LHCN-M2 (cell line): ENCODE measurements around the gene ZNF536. TPM values are rescaled to one million over a fixed set of nuclear protein-coding genes. Genes with fewer than 3 reads are reported as not detected.
"Not testable (repeated sequence)": the region's sequence is repeated elsewhere in the genome, so short reads cannot be mapped to it uniquely, and the experiment has no call there.

ENCODE experiments used
- DNase-seq: peaks from one replicate; pipeline ENCODE4 v3.0.0-alpha.2; 2012; ENCODE audit warnings: low read depth
- total RNA-seq: library from RNA; depleted of rRNA; stranded (reverse); fragments of >200 nt; gene quantifications from 2 replicates; pipeline ENCODE4 v1.2.3, GENCODE V29; 2014

ZNF536 gene
- total RNA-seq, 1 experiment from 2014 or later = not detected

DNA sequence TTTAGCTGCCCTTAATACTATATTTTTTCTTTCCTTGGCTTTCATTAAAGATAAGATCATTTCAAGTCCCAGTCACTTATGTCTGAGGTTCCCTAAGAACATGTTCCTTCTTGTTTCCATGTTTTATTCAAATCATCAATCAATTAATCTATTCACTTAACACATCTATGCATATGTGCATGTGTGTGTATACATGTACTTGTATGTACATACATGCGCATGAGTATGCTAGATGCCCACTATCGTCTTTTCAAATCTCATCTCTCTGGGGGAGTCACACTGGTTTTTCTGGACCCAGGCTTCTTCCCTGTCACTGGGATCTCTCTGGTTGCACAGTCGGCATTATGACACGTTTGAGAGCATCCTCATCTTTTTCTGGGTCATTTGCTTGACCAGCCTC, 108.9 kb downstream of the ZNF536 start:
- DNase-seq = no peak

DNA sequence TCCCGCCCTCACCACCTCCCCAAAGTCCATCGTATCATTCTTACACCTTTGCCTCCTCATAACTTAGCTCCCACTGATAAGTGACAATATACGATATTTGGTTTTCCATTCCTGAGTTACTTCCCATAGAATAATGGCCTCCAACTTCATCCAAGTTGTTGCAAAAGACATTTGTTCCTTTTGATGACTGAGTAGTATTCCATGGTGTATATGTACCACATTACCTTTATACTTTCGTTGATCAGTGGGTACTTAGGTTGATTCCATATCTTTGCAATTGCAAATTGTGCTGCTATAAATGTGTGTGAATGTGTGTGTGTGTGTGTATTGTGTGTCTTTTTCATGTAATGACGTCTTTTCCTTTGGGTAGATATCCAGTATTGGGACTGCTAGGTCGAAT, 109.6 kb downstream of the ZNF536 start:
- no peak for DNase-seq

GRCh38 chr19:30482956-30483355, 110.8 kb downstream of the ZNF536 start:
- DNase-seq = no peak

DNA sequence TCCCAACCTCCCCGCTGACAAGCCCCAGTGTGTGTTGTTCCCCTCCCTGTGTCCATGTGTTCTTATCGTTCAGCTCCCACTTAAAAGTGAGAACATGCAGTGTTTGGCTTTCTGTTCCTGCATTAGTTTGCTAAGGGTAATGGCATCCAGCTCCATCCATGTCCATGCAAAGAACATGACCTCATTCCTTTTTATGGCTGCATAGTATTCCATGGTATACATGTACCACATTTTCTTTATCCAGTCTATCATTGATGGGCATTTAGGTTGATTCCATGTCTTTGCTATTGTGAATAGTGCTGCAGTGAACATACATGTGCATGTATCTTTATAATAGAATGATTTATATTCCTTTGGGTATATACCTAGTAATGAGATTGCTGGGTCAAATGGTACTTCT, 114.1 kb downstream of the ZNF536 start:
- DNase-seq = not testable (repeated sequence)

DNA sequence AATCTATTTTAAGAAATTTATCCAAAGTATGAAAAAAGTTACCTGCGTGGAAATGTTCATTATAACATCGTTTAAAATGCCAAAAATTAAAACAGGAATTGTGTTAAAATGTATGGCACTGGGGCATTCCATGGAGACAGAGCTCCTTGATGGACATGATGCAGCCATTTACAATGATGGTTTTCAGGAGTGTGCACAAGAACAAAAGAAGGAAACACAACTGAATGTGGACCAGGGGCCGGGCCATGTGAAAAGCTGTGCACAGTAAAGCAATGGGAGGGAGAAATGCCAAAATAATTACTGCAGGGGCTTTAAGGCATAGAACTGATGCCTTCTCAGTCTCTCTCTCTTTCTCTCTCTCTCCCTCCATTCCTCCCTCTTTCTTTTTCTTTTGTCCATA, 115.0 kb downstream of the ZNF536 start:
- DNase-seq = no peak

- DNase-seq = no peak
Observed at GRCh38 chr19:30488191-30488590, 116.0 kb downstream of the ZNF536 start.

DNA sequence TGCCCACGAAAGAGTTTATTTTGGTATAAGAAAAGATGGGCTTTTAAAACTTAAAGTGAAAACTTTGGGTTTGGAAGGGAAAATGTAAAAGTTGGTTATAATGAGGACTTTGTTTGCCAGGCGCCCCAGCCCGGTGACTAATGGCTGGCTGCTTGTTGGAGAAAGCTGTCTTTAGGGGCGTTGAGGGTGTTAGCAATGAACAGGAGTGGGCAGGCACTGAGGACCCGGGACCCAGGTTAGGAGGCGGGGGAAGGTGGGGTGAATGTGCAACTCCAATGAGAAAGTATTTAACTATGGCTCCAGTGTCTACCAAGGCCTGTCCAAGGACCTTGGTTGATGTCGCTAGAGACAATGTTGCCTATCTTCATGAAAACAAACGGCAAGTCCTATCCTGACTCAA, 118.6 kb downstream of the ZNF536 start:
- no peak for DNase-seq

DNA sequence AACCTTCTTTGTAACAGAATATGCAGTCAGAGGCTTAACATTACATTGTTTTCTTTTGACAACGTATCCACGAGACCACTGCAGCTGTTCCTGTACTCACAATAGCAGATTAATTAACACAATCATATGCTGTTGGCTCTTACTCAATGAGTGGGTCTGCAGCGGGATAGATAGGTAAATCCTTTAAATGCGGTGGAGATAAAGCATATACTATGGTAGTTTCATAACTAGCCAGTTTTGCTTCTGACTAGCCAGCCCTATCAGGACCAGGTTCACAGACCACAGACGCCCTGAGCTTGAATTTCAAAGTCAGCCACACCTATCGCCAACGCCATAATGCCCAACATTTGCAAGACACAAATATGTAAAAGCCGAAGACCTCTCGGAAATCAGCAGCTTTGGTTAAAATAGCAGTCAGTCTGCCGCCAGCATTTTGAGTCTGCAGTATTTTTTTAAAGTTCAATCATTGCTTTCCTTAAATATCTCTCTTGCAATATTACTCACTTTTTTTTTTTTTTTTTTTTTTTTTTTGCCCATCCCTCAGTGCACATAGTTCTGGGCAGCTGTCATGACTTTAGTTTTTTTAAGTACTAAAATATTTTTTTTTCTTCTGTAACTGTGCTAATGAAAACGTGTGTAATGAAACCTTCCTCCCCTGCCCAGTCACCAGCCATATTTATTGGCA, 120.5 kb downstream of the ZNF536 start:
- DNase-seq = no peak

- DNase-seq = no peak
Observed at GRCh38 chr19:30497034-30497433, 124.8 kb downstream of the ZNF536 start.

GRCh38 chr19:30498085-30498484, 125.9 kb downstream of the ZNF536 start:
- not testable (repeated sequence) for DNase-seq

- no peak for DNase-seq
Observed at GRCh38 chr19:30498707-30499106, 126.5 kb downstream of the ZNF536 start.

GRCh38 chr19:30504272-30504671, 132.1 kb downstream of the ZNF536 start:
- no peak for DNase-seq

DNA sequence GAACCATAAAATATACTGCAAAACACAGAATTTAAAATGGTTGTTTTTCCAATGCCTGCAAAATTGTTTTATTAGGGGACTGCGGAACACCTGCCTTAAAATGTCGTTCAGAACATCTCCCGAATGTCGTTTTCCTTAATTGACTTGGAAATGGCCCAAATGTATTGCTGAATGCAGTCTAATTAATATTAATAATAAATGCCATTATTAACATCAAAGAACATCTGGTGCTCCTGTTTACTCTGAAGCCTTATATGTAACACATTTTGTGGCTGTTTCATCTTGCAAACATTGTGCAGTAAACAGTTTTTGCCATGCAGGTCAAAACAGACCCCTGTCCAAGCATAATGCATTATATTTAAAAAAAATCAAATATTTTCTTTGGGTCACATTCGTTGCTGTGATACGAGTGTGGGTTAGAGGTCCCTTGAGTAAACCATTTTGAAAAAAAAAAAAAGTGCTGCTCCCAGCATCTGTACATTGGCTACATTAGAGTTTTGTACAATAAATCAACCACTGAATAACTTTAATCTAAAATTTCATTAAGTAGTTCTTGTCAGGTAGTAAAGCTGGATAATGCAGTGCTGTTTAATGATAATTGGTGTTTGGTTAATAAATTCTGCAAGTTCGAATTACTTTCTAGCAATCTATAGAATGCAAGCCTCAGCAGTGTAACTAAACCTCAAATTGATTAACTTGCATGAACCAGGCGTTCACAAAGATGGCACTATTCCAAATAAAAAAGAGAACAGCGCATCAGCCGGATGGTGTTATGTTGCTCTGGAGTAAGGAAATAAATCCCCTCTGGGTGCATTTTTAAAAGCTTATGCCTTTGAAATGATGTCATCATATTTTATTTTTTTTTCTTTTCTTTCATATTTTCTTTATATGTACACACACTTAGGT, 140.2 kb downstream of the ZNF536 start:
- DNase-seq = no peak

- DNase-seq = no peak
Observed at GRCh38 chr19:30513082-30513411, 140.9 kb downstream of the ZNF536 start.

GRCh38 chr19:30516111-30516510, 143.9 kb downstream of the ZNF536 start:
- DNase-seq = no peak

GRCh38 chr19:30516531-30516930, 144.3 kb downstream of the ZNF536 start:
- no peak for DNase-seq

- no peak for DNase-seq
Observed at GRCh38 chr19:30518965-30519606, 146.9 kb downstream of the ZNF536 start.

DNA sequence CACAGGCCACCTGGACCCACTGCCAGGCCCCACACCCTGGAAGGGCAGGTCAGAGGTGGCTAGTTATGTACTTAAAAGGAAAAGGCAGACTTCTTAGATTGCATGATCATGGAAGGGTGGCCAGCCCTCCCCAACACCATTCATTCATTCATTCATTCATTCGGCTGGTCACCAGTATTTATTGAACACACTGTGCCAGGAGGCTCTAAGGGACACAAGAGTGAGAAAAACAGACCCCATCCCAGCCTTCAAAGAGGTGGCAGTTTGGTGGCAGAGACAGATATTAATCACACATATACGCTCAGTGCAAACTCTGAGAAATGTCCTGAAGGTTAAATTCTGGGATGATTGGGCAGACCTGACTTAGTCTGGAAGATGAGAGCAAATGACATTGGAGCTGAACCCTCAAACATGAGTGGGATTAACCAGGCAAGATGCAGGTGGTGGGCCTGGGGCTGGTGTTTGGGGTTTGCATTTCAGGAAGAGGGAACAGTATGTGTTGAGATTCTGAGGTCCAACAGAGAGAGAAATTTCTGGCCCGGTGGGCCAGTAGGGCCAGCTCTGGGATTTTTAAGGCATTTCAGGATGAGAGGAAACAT, 147.5 kb downstream of the ZNF536 start:
- DNase-seq = no peak

DNA sequence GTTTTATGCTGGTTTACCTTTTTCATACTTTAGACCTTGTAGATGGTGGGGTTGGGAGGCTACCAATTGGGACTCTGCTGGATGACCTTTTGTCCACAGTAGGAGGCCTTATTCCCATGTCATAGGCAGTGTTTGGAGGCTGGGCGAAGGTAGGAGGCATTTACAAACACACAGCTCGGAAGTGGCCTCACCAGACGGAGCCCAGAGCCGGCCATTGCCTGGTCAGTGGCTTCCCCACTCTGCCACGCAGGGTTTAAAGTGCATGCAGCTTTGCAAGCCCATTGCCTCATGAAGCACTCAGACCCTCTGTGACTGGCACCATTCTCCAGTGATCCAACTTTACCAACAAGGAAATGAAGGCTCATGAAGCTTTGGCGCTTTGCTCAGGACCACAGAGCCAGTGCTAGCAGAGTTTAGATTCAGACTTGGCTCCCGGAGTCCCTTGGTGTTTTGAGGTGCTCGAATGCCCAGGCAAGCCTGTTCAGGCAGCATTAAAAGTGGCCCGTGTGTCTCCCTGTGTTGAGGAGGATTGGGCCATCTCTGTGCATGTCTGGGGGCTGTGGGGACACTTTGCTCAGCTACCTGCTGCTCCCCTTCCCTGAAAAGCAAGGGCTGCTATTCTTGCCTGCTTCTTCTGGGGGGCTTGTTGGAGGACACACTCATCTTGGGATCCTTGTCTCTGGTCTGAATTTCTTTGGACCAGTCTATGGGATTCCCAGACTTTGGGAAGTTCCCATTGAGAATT, 148.7 kb downstream of the ZNF536 start:
- no peak for DNase-seq

DNA sequence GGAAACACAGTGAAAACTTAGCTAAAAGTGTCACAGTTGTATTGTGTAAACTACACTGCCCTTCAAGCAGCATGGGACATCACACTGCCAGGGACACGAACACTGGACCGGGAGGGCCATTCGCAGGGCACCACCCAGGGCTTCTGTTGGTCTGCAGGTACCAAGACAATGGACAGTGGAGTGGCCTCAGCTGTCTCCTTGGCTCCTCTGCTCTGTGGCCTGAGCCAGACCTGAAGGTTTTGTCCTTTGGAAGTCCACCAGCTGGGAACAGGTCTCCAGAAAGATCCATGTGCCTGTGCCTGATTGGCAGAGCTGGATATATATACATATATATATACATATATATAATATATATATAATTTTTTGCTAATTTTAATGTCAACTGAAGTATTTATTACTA, 149.8 kb downstream of the ZNF536 start:
- no peak for DNase-seq

DNA sequence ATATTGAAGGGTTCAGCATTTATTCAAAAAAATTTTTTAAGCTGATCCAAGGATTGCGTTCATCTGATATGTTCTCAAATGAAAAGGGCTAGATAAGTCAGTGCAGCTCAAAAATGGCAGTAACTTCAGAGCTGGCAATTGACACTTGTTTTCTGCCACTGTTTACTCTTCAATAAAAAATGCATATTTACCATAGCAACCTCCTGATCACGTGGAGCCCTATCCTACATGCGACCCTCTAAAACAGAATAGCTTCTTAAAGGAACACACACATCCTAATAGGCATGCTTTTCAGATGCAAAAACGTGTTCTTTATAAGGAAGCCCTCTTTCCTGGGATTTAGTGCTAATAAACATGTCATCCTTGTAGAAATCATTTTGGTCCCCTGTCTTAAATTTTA, 150.2 kb downstream of the ZNF536 start:
- no peak for DNase-seq
